NCI-H1048 (cell line): ENCODE measurements around the gene TMEM51.

ENCODE experiments used
- DNase-seq: peaks from one replicate; lab custom pipeline; 2025; lab: John Stamatoyannopoulos, UW

The TMEM51 gene

GRCh38 chr1:15177710-15178166 lies 24.2 kb downstream of the TMEM51 start:
- DNase-seq = no peak

DNA sequence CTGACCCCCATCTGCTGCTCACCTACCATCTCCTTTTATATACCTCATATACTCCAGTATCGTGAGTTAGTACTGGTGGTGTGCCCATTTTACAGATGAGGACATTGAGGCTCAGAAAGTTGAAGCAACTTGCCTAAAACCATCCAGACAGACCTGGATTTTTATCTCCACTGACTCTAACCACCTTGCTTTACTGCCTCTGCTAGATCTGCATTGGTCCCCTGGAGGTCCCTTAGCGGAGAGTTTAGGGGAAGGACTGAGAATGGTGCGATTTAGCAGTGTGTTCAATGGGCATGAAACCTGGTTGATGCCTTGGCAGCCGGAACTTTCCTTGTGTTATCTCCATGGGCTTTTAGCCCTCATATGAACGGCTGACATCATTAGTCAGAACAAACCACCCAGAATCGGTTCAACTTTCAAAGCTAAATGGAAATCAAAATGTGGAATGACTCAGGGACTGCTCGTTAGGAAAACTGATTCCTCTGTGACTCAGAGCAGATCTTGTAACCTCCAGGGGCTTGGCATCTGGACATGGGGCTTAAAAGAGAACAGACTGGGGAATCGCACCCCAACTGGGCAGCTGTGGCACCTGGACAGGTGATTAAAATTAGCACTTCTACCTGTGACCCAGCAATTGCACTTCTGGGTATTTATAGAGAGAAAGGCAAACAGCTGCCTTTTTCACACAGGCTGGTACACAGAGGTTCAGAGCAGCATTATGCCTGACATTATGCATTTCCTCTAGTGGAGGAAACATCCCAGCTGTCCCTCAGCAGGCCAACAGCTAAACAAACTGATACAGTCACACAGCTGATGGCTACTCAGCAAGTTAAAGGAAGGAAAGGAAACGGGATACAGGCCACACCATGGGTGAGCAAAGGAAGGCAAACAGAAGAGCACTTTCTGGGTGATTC lies 25.3 kb downstream of the TMEM51 start:
- DNase-seq = no peak

DNA sequence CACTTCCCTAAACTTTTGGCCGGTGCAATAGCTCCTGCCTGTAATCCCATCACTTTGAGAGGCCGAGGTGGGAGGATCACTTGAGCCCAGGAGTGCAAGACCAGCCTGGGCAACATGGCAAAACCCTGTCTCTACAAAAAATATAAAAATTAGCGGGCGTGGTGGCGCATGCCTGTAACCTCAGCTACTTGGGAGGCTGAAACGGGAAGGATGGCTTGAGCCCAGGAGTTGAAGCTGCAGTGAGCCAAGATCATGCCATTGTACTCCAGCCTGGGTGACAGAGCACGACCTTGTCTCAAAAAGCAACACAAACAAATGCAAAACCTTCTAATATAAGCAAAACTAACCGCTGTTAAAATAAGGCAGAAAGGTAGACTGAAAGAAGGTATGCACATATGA lies 25.9 kb downstream of the TMEM51 start:
- DNase-seq = no peak

- DNase-seq = no peak
These were observed 26.6 kb downstream of the TMEM51 start for GRCh38 chr1:15180189-15180588.

- DNase-seq = no peak
These were observed 27.5 kb downstream of the TMEM51 start for GRCh38 chr1:15180945-15181523.

DNA sequence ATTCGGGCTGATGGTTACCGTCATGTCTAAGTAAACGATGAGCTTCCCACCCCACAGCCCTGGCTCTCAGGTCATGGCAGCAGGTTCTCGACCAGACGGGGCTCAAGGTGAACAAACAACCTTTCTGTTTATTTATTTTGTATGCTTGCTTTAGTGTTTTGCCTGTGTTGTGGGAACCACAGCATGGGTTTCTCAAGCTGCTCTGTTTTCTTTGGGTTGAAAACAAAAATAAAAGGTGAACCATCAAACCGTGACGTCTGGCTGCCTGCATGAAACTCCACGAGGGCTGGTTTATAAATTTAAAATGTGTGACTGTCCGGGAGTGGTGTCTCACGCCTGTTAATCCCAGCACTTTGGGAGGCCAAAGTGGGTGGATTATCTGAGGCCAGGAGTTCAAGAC lies 28.0 kb downstream of the TMEM51 start:
- no peak for DNase-seq

DNA sequence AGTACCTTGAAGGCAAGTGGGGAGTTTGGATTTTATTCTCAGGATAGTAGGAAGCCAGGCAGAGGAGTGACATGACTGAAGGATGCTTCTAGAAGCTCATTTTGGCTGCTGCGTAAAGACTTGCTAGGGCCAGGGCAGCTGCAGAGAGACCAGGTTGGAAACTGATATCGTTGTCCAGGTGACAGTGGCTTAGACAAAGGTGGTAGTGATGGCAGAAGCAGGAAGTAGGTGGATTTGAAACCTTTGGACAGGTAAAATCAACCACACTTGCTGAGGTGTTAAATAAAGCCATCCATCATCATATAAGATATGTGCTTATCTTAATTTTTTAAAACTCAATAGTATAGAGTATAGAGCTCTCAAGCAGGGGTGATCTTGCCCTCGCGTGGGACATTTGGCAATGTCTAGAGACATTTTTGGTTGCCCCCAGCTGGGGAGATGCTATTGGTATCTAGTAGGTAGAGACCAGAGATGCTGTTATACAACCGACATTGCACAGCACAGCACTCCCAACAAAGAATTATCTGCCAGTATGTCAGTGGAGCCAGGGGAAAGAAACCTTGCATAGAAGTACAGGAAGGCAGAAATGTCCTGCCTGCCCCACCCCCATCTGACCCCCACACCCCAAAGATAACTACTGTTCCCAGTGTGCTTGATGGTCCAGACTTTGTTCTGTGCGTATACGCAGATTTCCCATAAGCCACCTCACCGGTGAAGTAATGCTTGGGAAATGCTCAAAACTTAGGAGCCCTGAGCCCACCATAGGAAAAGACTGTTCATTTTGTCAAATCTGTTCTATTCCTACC lies 31.1 kb downstream of the TMEM51 start:
- no peak for DNase-seq

GRCh38 chr1:15185617-15186016 lies 32.1 kb downstream of the TMEM51 start:
- DNase-seq = no peak

DNA sequence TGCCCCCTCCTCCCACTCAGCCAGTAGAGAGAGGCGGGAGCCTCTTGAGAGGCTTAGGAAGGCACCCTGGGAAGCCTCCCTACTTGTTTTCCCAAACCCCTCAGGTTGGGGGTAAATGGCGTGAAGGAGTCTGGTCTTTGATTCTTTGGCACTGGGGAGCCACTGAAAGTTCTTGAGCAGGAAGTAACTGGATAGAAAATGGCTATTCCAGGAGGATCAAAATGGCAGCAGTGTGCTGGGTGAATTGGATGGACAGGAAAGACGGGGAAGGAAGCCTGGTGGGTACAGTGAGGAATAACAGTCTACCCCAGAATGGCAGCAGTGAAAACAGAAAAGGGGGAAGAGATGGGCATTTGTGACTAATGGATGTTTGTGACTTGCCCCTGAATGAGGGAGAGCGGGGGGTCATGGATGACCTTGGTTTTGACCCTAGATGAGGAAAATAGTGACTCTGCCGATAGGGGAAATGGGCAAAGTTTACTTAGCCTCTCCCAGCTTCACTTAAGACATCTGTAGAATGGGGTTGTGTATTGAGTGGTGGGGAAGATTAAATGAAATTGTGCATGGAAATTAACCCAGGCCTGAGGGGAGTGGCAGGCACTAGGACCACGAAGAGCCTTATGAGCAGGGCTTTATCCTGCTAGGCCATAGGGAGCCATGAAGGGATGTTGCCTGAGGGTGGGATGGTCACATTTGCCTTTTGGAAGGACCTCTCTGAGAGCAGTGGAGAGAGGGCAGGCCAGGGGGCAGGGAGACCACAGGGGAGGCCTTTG lies 32.7 kb downstream of the TMEM51 start:
- no peak for DNase-seq

- DNase-seq = no peak
These were observed 33.3 kb downstream of the TMEM51 start for GRCh38 chr1:15186846-15187151.

DNA sequence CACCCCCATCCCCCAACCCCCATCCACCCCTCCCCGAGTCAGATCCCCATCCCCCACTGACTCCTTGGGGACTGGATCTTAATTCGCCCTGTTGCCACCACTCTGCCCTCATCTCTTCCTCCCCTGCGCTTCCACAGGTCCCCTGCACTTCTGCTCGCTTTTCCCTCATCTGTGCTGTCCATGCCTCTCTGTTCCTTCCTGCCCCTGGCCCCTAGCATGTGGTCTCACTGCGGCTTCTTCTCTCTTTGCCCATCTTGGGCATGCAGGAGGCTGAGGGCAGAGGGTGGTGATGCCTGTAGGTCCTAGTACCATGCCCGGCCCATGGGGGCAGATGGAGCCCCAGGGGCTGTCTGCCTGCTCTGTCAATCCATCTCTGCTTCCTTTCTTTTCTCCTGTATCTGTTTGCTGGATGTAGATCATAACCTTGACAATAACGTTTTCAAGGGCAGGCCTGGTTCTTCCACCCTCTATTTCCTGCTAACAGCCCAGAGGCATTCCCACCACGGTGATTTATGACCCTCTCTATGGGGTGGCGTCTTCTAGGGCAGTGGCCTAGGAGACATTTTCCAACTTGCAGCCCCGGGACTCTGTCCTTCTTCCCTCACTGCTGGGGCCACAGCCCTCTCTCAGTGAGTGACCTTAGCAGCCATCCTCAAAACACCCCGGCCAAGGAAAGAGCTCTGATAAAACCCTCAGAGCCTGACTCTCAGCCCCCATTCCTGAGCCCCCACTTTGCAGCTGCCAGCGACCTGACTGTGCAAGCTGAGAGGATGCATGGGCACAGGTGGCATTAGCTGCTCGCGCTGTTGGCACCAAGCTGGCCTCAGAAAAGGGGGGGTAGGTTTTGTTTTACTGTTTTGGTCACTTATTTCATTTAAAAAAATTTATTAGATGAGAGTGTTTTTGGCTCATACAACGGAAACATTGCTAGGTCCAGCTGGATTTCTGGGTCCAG lies 33.9 kb downstream of the TMEM51 start:
- DNase-seq = no peak

DNA sequence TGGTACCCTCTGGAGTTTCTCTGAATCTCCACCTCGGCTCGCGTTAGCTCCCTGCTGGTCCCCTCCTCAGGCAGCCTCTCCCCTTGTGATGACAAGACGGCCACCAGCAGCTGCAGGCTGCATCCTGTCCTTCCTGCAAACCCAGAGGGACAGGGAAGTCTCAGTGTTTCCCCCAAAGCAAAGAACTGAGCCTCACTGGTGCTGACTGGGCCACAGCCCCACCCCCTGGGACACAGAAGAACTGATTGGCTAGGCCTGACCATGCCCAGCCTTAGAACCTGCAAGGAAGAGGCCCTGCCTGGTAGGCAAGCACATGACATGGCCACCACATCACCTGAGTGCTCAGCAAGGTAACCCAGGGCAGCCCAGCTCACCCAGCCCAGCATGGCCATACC lies 34.6 kb downstream of the TMEM51 start:
- no peak for DNase-seq

DNA sequence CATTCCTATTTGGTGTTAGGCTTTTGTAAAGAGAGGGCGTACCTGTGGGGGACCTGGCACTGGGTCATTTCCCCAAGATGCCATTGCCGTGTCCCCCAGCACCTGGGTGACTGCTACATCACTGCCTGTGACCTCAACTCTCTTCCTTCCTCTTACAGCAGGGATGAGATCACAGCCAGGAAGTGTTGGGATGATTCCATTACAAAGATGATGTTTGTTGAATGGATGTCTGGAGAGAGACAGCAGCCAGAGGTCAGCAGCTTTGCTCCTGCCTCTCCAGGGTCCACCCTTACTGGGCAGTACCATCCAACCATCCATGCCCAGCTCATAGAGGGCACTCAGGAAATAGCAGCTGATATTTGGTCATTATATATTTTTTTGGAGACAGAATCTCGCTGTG lies 35.1 kb downstream of the TMEM51 start:
- DNase-seq = no peak

GRCh38 chr1:15189692-15190370 lies 36.3 kb downstream of the TMEM51 start:
- DNase-seq = no peak

DNA sequence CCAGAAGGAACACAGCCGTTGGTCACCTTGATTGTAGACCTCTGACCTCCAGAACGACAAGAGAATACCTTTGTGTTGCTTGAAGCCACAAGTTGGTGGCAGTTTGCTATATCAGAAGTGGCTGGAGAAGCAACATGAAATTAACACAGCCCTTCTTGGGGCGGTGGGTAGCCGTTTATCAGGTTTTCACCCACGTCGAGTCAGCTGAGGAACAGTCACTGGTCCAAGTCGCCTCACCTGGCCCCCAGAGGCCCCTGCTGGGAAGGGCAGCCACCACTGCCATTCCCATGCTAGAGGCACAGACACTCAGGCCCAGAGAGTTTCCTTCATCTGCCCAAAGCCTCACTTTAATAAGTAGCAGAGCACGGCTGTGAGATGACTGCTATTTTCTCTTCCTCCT lies 37.7 kb downstream of the TMEM51 start:
- DNase-seq = no peak

DNA sequence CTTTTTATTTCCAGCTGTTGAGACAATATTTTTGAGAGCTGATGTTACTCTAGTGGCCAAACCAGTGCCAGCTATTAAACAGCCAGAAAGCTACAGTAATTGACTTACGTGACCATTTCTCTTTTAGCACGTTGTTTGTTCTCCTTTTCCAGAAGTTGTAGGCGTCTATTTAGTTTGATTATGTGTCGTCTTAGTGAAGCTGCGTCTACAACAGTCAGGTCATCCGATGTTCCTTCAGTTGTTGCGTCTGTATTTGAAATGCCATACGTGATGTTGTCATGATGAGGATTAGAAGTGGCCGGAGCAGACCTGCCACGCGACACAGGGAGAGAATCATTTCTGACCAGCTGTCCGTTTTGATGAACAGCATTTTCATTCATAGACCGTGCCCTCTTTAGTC lies 38.2 kb downstream of the TMEM51 start:
- DNase-seq = no peak

GRCh38 chr1:15192916-15193550 lies 39.5 kb downstream of the TMEM51 start:
- no peak for DNase-seq

- DNase-seq = no peak
These were observed 42.0 kb downstream of the TMEM51 start for GRCh38 chr1:15195420-15196052.

GRCh38 chr1:15196069-15196468 lies 42.5 kb downstream of the TMEM51 start:
- DNase-seq = no peak
